AG20443 (cell line): ENCODE results near the gene PTPRD.
"Not testable (repeated sequence)": the region's sequence is repeated elsewhere in the genome, so short reads cannot be mapped to it uniquely, and the experiment has no call there.

Experiments used
- DNase-seq: peaks from one replicate; pipeline ENCODE4 v3.0.0; 2012; ENCODE audit warnings: low spot score, mixed read lengths

PTPRD gene

DNA sequence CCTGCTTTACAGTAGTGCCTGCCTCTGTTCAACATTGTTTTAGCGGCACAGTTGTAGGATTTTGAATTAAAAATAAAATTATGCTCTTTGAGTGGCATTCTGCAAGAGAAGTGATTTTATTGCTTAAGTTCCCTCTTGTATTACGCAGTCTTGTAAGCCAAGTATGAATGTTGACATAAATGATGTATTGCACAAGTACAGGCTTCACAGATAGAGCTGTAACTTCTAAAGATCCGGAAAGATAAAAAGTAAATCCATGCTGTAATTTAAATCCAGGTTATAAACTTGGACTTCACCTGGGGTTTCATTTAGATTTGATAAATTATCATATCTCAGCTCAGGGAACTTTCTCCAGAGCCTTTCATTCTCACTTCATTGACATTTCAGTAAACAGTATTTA, 1114.7 kb downstream of the PTPRD start:
- DNase-seq: no peak

DNA sequence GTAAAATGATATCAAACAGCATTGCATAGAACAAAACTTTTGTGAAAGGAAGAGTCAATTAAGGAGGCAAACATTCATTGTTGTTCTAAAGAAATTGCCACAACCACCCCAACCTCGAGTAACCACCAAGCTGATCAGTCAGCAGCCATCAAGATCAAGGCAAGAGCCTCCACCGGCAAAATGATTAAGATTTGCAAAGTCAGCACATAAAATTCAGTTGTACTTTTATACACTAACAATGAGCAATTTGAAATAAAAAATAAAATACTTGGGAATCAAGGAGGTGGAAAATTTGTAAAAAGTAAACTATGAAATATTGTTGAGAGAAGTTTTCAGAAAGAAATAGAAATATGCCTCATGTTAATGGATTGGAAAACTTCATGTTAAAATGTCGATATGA, 1118.5 kb downstream of the PTPRD start:
- no peak for DNase-seq

DNA sequence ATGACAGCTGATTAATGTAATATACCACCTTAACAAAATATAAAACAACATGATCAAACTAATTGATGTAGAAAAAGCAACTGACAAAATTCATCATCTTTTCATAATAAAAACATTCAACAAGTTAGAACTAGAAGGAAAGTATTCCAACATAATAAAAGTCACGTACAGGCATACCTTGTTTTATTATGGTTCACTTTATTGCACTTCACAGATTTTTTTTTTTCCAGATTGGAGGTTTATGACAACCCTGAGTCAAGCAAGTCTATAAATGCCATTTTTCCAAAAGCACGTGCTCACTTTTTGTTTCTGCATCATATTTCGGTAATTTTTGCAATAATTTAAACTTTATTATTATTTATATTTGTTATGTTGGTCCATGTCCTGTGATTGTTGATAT, 1120.3 kb downstream of the PTPRD start:
- DNase-seq: no peak

DNA sequence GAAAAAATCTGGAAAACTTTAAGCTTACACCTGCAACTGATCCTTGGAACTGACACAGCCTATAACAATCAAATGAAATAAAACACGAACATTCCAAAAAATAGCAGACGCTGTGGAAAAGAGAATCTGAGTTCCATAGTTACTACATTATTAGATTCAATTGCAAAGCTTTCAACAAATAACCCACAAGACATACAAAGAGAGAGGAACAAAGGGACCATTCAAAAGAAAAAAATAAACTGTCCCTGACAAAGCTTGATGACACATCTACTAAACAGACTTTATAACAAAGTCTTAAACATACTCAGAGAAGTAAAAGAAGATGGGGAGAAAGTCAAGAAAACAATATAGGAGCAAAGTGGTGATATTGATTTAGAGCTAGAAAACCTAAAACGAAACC, 1123.6 kb downstream of the PTPRD start:
- DNase-seq: no peak

DNA sequence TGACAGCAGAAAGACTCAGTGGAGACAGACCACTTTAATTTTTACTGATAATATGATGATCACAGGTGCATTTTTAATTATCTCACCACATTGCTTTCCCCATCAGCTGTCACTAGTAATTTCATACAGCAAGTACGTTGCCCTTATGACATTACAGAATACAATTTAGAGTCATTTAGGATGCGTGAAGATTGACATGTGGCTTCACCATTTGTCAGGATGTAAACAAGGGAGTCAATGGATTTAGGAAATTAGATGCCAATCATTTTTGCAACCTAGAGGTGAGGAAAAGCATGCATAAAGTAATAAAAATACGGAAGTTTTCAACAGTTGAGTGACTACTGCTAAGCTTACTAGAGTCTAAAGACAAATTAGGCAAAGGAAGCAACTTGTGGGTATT, 1129.6 kb downstream of the PTPRD start:
- DNase-seq: no peak

DNA sequence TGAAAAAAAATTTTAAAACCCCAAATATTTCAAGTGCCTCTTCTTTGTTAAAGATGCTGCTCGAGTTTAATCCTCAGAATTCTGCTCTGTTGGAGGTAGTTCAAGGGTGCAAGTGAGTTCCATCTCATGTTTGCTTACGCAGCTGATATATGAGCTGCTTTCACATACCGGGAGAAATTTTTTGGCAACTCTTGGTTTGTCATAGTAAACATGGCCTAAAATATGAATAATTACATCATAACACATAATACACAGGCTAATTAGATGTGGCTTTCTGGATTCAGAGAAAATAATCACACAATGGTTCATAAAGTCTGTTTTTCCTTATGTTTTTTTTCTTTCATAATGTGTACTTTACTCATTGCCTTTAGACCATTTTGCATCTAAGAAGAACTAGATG, 1134.1 kb downstream of the PTPRD start:
- no peak for DNase-seq

DNA sequence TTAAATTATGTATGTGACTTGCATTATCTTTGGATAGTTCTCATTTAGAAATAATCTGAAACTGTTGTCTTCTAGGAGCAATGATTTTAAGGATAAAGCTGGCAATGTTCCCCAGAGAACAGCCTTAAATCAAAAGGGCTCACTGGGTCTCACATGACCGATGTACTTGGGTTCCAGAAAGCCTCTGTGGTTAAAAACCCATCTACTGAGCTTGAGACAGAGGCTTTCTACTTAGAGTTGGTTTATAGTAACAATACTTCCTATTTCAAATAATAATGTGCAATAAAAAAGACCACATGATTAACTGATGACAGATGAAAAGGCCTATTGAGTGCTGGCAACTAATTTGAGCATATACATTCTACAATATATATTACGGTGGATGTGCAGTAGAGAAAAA, 1143.5 kb downstream of the PTPRD start:
- DNase-seq: no peak

DNA sequence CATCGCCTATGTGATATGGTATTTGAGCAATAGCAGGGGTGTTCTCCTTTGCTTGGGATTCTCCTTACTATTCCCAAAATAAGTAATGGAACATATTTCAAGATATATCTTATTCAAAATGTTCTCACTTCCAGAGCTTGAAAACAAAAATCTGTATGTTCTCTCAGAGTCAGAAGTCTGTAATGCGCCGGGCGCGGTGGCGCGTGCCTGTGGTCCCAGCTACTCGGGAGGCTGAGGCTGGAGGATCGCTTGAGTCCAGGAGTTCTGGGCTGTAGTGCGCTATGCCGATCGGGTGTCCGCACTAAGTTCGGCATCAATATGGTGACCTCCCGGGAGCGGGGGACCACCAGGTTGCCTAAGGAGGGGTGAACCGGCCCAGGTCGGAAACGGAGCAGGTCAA, 1170.9 kb downstream of the PTPRD start:
- DNase-seq: not testable (repeated sequence)

DNA sequence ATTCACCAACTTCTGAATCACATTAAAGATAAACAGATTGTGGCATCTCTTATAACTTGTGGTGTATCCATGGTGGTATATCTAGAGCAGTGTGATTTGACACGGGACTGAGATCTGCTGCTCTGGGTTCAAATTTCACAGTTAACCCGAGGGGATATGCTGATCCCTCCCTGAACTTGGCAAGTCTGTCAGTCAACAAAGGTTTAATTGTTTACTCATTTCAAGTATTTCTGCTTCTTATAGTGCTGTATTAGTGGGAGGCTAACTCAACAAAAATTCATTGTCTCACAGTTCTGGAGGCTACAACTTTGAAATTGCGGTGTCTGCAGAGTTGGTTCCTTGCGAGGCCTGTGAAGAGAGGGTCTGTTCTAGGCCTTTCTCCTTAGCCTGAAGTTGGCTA, 1175.2 kb downstream of the PTPRD start:
- no peak for DNase-seq

DNA sequence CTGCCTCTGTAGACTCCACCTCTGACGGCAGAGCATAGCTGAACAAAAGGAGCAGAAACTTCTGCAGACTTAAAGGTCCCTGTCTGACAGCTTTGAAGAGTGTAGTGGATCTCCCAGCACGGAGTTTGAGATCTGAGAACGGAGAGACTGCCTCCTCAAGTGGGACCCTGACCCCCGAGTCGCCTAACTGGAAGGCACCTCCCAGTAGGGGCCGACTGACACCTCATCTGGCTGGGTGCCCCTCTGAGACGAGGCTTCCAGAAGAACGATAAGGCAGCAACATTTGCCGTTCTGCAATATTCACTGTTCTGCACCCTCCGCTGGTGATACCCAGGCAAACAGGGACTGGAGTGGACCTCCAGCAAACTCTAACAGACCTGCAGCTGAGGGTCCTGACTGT, 1186.3 kb downstream of the PTPRD start:
- DNase-seq: not testable (repeated sequence)

DNA sequence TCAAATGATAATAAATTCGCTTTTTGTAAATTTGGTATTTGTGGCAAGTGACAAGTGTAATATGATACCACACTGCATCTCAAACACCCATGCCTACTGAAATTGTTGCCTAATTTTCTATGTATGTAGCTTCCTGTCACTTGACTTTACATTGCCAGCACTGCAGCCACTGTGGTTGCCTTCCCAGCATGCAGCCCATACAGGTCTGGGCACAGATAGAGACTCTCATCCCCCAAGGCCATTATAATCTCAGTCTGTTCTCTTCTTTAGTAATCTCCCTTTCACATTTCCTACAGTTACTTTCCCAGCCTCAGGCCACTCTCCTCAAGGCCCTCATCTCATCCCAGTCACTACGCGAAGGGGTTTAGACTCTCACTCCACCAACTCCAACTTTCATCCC, 1200.6 kb downstream of the PTPRD start:
- DNase-seq: no peak

DNA sequence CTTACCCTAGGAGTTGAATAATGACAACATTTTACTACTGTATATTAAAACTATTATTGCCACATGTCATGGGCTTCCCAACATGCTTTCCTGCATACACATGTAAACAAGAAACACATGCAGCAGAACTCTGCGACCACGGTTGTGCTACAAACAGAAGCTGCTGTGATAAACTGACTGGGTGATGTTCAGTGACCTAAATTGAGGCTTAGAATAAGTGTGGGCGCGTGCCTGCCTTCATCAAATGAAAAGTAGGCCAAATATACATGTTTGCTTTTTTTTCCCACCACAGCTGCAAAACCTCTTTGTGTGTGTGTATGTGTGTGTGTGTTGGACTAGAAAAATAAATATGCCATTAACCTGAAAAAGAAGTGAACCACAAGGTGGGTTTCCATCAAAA, 1202.1 kb downstream of the PTPRD start:
- DNase-seq: no peak

DNA sequence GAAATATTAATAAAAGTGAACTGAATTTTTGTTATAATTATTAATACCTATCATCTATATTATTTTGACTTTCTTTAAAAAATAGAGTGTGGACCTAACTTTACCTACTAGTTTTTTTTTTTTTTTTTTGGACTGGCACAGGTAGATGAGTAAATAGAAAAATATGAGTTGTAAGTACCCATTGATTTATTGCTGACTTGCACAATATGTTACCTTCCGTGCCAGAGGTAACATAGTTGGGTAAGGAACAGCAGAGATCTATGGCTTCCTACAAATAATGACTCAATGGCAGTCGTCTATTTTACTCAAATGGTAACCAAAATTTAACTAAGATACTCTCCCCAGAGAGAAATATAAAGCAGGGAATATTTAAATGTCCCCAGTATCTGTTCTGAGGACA, 1212.8 kb downstream of the PTPRD start:
- DNase-seq: no peak

DNA sequence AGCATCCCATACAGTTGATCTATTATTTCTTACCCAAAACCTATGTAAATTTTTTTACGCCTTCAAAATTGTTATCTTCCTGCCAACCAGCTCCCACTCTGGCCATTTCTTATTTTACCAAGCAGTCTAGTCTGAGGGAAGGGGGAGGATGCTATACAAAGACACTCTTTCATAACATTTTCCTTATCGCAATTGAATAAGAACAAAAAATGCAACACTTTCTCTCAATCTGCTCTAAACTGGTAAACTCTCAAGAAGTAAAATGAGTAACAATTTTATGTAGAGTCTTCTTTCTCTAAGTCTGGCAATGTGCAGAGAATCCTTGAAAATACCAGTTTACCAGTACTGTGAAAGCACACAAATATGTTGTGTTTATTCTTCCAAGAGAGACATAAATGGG, 1216.3 kb downstream of the PTPRD start:
- no peak for DNase-seq

DNA sequence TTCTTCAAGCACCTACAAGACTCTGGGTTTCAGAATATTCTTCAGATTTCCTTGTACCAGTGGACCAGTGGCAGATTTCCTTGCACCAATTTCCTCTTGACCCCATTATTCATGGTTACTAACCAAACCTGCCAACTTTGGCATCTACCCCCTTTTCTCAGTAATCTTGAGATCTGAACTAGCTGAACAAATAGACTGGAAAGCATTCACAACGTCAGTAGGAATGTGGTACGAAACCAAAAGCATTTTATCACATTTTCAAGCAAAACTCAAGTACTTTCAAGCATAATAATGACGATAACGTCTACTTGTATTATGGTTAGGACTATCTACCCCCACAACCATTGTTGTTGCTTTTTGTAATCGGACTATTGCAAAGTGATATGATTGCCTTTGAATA, 1217.3 kb downstream of the PTPRD start:
- no peak for DNase-seq

DNA sequence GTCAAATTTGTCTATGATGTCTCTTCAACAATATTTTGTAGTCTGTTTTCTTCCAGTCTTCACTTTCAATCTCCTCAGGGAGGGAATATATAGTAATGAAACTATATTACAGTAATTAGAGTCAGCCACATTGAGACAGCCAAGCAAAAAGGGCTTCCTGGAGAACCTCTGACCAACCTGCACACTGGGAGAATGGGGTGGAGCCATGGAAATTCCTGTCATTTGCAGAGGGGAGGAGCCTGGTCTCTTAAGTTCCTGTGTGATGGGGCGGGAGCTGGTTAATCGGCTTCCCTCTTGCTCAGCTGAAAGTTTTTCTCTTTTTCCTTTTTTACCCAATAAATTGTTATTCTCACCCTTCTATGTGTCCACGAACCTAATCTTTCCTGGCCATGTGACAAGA, 1220.0 kb downstream of the PTPRD start:
- no peak for DNase-seq

DNA sequence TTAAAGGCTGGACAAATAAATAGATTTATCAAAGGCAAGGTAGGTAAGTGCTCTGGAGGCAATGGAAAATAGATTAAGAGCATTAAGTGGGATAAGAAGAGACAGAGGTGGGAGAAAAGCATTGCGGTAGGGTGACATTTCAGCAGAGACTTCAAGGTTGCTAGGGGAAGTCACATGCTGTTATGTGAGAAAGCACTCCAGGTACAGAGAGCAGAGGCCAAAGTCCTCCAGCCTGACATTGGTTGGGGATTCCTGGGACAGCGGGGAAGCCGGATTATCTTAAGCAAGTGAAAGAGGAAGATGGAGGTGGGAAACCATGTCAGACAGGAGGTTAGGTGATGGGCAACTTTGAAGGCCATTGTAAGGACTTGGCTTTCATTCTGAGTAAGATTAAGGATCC, 1222.9 kb downstream of the PTPRD start:
- DNase-seq: no peak

DNA sequence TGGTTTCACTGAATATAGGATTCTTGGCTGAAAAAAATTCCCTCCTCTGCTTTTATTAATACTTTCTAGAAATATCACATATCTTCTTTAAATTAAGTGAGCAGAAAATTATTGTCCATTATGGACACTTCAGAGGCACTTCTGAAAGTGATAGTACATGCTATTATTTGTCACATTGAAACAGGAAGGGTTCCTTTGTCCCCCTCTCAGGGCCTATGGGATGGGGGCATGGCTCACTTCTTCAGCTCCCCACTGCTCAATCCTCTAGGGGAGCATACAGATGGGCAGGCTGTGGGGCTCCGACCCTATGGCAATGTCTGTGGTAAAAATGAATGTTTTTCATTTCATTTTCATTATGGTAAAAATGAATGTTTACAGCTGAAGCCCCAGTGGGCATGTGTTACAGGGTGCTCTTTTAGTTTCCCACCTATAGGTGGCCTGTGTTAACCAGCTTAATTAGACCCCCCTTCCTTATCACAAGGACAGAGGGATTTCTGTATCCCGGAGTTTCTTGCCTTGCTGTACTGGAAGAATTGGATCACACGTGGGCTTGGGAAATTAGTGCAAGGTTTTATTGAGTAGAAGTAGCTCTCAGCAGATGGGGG, 1225.2 kb downstream of the PTPRD start:
- DNase-seq: no peak

DNA sequence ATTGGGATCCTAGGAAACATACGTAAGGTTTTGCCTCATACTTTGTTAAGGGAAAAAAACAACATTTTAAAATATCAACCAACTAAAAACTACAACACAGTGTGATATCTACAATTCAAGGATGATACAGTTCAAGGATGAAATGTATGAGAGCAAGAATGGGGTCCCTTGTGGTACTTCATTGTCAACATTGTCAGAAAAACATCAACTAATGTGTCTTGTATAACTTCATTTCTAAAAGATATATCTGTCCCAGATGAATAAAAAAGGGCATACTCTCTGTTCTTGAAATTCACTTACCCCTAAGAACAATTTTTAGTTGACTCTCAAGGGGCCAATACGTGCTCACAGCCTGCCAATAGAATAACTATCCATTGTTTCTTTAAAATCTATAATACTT, 1250.5 kb downstream of the PTPRD start:
- no peak for DNase-seq

DNA sequence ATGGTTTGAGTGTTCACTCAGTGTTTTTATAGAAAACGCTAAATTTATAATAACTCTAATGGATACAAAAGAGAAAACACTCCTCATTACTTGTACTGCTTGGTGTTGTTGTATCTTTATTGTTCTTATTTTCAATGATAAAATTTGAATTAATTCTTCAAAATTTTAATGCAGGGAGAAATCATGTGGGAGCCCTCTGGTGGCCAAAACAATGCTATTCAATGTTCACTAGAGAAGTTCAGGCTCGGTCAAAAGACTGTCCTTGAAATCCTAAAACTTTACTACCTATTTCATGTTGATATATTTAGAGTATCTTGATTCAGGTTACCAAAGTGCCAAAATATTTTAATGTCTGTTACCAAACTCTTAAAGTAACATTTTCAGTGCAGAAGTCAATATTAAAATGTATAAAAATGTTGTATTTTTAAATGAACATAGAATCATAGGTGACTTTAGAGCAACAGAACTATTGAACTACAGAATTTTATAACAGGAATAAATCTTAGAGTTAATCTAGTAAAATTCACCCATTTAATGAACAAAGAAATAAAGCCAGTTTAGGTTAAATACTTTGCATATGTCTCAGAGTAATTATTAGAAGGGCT, 1259.8 kb downstream of the PTPRD start:
- DNase-seq: no peak

DNA sequence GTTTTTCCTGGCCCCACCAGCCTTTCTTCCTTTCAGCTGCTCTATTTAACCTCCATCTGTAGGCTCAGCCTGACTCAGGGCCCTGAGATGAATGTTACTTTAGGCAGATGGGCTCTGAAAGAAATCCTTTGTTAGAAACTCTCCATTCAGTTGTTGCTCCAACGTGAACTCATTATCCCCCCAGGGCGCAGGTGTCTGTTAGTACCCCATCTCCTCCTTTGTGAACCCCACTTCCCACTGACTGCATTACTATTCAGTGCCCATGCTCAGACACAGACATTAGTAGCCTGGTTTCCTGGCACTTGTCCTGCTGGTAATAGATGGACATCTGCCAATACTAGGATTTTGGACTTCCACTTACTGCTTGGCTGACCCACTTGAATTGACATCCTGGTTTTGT, 1271.6 kb downstream of the PTPRD start:
- no peak for DNase-seq

DNA sequence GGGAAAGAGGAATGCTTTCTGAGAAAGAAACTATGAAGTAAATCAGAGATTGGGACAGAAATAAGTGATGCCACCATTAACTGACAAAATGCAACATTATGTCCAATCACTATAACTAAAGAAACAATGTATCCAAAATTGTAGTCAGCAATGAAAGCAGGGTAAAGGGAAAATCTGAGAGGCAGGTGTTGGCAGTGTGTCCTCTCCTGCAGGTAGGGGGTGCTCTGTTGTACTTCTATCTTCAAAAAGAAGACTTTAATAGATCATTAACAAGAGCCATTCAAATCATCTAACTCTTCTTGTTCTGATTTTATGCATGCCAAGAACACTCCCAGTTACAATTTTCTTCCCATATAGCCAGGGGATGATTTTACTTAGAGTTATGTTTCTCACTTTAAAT, 1275.7 kb downstream of the PTPRD start:
- no peak for DNase-seq

DNA sequence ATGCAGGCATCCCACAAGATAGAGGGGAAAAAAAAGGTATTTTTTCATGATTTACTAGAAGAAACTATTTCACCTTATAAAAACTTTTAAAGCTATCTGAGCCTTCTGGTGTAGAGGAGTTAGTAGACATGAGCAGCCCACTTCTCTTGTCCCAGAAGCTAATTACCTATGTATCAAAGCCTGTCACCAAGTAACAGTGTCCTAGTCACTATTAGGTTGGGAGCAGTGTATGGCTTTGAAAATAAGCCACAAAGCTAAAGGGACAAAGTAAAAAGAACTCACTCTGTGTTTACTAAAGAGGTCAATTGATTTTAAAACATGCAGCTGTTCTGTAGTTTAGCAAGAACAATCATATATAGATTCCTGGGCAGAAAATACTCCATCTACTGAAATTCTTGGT, 1286.1 kb downstream of the PTPRD start:
- DNase-seq: no peak

DNA sequence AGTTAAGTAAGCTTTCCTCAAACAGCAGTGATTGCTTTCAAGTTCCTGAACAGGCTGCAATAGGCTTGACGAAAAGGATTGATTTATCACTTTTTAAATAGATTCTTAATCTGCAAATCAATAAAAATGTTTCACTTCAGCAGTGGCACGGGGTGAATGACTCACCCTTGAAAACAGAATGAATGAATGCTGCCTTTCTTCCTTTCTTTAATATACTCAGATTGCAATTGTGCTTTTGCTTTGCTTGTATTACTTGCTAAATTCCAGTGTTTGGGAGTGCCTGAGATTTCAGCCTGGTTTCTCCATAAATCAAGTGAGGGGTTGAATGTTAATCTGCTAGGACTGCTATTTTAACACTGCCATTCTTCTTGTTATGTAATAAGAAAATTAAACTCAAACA, 1293.8 kb downstream of the PTPRD start:
- no peak for DNase-seq

DNA sequence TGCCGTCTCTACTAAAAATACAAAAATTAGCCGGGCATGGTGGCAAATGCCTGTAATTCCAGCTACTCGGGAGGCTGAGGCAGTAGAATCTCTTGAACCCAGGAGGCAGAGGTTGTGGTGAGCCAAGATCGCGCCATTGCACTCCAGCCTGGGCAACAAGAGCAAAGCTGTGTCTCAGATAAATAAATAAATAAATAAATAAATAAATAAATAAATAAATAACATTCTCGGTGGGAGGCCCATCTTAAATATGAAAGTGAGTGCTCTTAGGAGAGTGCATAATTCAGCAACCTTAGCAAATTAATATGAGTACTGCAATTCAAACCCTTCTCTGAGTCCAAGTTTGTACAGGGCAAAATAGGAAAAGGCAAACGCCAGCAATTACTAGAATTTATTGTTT, 1302.1 kb downstream of the PTPRD start:
- not testable (repeated sequence) for DNase-seq
